ENCODE measurements around the gene ARHGEF17. TPM values are rescaled to one million over a fixed set of nuclear protein-coding genes. Genes with fewer than 3 reads are reported as not detected.

The ARHGEF17 gene
- total RNA-seq, 1 donor from 2014 or later: 46.5 TPM

DNA sequence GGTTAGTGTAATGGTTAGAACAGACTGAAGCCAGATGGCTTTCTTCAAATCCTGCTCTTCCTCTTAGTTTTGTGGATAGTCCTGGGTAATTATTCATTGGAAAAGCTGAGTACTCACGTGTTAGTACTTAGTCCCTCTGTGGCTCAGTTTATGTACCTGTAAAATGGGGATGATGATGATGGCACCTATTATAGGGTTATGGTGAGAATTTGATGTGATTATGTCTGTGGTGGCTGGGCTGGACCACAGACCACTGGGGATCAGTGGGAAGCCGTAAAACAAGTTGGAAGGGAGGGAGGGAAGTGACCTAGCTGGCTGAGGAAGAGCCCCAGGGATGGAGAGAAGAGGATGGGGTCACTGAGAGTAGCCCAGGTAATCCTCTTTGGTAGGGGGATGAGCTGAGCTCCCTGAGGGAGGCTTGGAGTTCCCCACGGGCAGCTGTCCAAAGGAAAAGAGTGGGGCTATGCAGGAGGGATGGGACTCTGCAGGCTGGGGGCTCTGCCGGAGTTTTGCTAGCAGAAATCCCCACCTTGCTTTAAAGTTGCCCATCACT lies 19.8 kb downstream of the ARHGEF17 start:
- no peak for DNase-seq (ENCODE audit: low spot score)

DNA sequence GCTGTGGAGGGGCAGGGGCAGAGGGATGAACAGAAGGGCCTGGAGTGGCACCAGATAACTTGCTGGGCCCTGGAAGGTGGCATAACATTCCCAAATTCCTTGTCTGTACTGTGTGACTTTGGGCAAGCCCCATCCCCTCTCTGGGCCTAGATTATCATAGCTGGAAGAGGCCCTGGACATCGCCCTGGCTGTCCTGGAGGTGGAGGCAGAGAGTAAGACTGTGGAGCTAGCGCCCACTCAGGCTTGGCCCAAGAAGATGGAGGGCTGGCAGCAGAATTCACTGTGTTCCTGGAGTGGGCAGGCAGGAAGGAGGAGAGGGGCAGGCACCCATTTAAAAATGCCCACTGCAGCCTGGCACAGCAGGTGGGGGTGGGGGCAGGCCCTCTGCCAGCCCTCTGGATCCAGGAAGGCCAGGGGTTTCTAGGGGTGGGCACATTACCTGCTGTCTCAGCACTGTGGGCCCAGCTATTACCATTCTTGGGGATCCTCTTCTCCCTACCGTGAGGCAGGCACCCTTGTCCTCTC lies 22.6 kb downstream of the ARHGEF17 start:
- no peak for DNase-seq (ENCODE audit: low spot score)

DNA sequence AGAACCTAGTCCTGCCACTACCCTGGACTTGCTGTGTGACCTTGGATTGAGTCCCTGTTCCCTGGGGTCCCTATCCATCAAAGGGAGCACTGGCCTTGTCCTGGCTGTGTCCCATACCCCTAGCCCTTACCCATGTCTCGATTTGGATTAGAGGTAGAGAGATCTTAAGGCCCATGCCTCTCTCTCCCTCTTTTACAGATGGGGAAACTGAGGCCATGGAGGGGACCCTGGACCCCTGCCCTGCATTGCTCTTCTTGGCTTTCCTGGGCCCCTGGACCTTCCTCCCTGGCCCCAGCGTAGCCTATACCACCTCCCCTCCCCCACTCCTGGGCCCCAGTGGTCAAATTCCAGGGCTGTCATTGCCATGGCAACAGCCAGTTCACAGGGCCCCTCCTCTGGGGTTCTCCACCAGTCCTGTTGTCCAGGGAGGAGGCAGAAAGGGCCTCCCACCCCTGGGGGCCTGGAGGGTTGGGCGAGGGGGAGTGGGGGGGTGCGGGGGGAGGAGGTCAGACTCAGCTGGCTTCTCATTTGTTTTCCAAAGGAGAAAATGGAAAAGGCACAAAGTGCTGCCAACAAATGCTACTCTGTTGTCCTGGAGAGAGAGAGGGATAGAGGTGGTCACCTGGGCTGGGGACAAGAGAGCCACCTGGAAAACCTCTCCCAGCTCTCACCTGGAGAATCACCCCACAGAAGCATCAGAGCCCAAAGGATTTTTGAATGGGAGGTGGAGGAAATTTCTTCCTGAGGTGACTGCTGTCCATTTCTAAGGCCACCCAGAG lies 23.3 kb downstream of the ARHGEF17 start:
- peak; percentile 80 for DNase-seq (ENCODE audit: low spot score)

DNA sequence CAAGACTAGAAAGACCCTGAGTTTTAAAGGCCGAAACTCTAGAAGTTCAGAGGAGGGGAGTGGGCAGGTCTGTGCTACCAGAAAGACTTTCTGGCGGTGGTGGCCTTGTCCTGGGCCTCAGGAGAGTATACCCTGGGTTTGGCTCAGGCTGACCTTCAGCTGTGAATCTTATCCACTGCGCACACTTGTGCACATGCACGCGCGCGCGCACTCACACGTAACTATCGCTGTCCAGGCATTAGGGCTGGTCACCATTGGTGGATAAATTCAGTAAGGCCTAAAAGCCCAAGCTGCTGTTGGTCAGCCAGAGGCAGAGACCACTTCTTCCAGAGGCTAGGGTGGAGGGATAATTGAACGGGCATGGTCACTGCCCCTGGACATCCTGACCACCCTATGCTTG lies 25.1 kb downstream of the ARHGEF17 start:
- no peak for DNase-seq (ENCODE audit: low spot score)

DNA sequence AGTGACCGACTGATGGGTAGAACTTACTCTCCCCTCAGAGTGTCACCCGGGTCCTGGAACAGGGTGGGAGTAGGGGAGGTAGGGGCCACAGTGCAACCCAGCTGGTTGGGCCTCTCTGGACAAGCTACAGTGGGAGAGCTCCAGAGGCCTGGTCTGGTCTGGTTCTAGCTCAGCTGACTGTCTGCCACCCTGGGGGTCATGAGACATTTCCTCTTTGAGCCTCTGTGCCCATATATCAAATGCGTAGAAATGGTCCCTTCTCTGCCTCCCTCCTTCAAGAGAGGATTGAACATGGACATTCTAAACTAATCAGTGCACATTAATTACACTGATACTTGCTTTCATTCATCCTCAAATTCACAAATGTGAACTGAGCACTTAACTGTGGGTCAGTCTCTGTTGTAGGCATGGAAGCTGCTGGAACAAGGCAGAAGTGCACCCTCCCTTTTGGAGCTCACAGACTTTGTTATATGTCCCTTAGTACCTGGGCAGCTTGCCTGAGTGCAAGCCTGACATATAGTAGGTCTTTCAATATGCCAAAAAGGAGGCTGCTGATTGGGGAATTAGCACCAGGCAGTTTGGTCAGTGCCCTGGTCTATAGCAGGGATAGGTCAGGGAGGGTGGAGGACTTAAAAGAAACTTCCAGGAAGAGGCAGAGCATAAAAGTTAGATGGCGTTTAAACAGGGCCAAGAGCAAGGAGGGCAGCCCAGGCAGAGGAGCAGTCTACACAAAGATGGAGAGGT lies 25.7 kb downstream of the ARHGEF17 start:
- no peak for DNase-seq (ENCODE audit: low spot score)

DNA sequence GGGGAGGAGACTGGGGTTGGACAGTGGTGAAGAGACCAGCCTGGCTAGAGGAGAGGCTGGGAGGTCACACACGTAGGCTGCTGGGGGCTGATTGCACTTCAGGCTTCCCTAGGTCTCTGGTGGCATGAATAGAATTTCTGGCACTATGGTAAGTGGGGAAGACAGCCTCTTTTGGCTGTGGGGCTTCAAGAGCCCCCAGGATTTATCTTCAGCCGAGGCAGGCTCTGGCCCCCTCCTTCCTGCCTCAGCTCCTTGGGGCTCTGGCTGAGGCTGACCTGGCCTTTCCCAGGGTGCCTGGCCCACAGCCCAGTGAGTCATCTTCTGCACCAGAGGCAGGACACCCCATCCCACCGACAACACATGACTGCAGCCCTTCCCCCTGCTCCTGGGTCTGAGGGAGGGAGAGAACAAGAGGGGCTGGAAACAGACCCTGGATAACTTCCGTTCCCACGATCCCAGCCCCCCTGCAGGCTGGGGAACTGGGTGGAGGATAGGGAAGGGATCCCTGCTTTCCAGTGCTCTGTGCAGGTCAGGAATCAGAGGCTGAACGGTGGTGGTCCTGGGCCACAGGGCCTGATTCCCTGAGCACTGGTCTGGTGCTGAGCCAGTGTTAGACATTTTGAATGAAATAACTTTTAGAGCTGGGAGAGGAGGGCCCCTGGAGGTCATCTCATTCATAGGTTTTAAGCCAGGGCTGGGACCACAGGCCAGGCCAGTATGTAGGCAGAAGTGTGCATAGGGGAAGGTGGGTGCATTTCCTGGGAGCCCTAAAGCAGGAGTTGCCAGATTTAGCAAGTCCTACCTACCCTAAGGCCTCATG lies 26.5 kb downstream of the ARHGEF17 start:
- DNase-seq (ENCODE audit: low spot score): peak; percentile 85

DNA sequence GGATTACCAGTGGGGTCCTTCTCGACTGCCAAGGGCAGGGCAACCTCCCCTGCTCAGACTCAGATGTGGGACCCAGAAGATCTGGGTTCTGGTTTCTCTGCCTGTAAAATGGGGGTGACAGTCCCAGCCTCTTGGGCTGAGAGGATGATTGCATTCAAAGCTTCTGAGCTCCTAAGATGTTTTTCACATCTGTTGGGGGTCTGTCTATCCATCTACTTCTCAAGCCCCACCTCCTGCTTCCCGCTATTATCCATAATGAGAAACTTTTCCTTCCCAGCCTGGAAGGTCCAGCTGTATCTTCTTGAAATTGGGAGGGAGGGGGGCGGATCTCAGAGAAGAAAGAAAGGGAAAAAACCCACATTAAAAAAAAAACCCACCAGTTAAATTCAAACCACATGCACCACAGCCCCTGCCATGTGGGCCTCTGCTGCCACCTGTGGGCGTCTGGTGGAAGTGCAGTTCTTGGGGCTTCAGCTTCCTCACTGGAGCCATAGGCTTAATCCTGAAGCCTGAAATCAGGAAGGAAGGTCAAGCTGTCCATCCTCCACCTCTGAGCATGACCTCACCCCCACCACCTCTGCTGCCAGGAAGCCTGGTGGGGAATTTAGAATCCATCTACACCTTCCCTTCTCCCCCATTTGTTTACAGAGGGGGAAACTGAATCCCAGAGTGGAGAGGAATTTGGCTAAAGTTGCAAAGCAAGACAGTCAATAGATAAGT lies 27.3 kb downstream of the ARHGEF17 start:
- DNase-seq (ENCODE audit: low spot score): peak; percentile 92

DNA sequence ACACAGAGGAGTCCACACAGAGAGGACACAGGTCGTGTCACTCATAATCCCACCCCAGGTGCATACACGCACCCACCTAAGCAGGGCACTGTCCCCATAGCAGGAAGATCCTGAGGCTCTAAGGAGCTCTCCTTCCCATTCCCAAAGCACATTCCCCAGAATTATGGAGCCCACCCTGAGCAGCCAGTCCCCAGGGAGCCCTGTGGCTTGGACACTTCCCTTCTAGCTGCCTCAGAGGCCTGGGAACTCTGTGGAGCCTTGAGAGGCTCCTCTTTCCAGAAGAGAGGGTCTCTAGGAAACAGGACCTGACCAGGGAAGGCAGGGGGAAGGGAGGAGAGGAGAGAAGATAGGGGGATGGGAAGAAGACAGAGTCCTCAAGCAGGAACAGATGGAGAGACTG lies 29.8 kb downstream of the ARHGEF17 start:
- DNase-seq (ENCODE audit: low spot score): no peak

DNA sequence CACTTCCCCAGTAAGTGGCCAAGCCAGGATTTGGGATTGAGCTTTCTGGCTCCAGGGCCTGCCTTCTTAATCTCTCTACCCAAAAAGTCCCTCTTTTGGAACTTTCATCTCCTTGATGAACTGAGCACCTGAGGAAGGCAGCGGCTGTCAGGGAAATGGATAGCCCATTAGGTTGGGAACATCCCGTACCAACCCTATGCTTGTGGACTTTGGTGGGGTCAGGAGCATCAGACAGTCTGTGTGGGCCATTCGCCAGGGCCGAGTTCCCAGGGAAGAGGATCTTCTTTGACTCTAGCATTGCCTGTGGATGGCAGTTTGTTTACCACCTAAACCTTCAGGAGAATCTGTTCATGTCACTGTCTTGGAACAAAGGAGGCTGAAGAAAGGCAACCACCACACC lies 30.2 kb downstream of the ARHGEF17 start:
- no peak for DNase-seq (ENCODE audit: low spot score)

DNA sequence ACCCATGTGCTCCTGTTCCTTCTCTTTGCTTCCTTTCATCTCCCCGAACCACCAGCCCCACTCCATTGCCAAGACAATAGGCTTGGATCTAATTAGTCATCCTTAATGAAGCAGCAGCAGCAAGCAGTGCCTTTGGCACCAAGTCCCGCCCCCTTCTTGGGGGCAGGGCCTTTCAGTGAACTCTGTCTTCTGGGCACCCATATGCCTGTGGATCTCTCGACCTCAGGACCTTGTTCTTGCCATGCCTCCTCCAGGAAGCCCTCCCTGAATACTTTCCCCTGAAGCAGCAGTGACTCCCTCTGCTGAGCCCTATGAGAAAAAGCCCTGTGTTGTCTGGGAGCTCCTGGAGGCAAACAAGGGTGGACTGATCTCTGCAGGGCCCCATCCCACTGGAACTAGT lies 32.1 kb downstream of the ARHGEF17 start:
- DNase-seq (ENCODE audit: low spot score): no peak

DNA sequence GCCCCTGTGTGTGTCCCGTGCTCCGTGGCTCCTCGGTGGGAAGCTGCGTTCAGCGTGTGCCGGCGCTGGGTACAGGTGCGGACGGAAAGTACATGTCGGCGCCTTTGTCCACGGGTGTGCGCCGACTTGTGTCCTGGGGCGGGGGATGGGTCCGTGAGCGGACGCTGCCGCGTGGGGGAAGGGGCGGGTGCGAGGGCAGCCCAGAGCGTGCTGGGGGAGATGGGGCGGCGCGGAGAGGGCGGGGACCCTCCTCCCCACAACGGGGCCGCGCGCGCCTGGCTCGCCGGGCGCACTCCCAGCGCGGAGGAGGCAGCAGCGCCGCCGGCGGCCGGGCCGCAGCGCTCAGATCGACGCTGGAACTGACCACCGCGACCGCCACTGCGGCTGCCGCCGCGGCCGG lies 34.6 kb downstream of the ARHGEF17 start:
- no peak for DNase-seq (ENCODE audit: low spot score)

DNA sequence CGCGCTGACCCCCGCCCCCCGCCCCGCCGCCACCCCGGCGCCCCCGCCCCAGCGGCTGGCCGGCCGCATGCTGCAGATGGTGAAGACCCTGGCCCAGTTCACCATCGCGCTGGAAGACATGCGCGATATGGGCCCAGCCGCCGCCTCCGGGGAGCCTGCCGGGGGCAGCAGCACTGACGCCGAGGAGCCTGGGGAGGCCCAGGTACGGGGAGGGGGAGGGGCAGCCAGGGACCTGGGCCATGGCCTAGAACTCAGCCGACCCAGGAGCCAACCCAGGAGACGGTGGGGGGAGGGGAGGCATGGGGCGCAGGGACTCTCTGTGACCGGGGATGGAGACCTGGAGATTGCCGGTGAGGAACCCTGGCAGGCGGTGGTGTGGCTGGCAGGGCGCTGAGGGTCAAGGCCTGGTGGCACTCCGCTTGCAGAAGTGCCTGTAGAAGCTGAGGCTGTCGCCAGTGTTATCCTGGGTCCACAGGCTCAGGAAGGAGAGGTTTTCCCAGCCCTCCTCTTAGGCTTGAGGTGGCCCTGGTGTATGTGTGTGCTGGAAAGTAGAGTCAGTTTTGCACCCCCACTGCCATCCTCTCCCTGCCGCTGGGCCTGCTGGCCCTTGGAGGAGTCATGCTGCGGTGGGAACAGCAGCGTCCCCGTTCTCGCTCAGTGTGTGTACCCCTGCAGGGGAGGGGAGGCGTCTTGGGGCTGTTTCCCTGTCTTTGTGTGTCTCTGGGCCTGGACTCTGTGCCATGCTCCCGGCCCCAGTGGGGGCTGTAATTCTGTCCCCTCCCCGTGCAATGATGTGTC lies 35.2 kb downstream of the ARHGEF17 start:
- no peak for DNase-seq (ENCODE audit: low spot score)

DNA sequence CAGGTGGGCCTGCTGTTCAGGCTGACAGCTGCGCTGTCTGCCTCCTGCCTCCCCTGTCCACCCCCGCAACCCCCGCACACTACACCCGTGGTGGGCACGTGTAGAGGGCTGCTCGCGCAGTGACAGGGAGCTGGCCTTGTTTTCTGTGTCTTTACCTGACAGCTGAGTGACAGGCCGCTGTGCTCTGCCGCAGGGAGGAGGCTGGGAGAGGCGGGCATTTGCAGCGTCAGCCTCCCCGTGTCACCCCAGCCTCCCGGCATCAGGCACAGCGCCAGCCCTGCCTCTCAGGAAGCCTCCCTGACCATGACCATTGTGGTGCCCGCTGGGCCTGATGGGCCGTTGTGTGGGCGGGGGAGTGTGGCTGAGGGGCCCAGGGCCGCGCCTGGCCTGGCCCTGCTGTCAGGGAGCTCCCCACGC lies 36.1 kb downstream of the ARHGEF17 start:
- DNase-seq (ENCODE audit: low spot score): no peak

DNA sequence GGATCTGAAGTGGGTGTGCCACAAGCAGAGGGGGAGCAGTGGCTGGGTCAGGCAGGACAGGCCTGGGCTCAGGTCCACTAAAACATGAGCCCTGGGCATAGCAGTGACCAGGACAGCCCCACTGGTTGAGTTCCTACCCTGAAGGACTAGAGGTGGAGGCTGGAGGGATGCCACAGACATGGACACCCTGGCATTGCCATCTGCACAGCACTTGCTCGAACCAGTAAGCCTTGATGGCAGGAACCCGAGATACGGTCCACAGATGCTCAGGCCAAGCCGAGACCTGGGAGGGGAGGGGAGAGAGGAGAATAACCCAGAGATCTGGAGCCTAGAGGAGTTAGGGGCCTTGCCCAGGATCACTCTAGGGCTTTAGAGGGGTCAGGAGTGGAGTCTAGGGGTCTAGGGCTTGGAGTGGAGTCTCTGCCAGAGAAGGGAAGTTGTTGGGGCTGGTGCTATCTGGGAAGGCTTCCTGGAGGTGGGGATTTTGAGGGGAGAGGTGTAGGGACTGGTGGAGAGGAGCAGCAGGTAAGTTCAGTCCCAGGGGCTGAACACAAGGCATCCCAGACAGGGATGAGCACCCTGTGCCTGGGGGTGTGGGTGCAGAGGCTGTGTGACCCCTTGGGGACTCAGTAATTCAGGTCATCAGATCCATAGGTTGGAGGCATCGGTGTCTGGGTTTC lies 37.5 kb downstream of the ARHGEF17 start:
- DNase-seq (ENCODE audit: low spot score): no peak

DNA sequence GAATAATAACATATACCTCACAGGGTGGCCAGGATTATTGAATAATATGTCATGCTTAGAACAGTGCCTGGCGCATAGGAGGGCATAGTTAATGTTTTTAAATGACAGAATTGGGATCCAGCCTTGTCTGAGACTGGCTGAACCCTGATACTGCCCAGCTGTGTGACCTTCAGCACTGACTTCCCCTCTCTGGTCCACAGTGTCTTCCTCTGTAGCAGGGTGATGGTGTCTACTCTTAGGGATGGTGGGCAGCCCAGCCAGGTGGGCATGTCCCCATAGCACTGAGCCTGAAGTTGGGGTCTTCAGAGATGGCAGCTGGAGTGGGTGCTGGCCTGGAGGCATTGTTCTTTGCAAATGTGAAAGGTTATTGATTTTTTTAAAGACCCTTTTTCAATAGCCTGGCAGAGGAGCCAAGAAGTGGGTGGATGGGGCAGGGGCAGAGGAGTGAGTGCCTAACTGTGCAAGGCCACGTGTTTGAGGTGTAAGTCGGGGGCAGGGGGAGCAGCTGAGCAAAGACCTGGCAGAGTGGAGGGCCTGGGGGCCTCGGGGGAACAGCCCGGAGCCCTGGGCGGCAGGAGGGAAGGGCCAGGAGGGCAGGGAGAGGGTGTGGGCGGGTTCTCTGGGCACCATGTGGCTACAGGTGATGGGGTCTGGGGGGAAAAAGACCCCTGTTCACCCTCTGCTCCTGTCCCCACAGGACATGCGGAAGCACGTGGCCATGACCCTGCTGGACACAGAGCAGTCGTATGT lies 38.3 kb downstream of the ARHGEF17 start:
- DNase-seq (ENCODE audit: low spot score): no peak

DNA sequence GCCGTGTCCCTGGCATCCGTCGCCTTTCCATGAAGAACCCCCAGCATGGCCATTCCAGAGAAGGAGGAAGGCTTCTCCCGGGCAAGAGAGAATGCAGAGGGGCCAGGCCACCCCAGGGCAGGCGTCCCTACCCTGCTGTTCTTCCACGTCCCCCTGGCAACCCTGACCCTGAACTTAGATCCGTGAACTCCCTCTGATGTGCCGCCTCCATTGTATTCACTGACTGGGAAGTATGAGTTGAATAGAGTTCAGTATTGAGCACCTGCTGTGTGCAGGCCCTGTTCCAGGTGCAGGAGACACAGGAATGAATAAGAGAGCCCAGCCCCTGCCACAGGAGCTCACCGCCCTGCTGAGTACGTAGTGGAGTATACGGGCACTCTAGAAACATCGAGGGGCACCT lies 39.0 kb downstream of the ARHGEF17 start:
- no peak for DNase-seq (ENCODE audit: low spot score)

DNA sequence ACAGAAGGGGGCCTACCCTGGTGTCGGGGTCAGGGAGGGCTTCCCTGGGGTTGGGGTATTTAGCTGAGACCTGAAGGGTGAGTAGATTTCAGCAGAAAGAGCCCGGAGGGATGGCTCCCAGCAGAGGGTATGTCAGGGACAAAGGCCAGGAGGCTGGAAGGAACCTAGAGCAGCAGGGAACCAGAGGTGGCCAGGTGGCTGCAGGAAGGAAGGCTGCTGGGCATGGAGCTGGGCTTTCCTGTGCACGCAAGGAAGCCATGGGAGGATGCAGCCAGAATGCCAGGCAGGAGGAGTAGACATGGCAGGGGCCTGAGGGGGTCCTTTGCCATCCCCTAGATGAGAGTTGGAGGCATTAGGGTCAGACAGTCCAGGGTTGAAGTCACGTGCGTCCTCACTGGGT lies 40.8 kb downstream of the ARHGEF17 start:
- no peak for DNase-seq (ENCODE audit: low spot score)

DNA sequence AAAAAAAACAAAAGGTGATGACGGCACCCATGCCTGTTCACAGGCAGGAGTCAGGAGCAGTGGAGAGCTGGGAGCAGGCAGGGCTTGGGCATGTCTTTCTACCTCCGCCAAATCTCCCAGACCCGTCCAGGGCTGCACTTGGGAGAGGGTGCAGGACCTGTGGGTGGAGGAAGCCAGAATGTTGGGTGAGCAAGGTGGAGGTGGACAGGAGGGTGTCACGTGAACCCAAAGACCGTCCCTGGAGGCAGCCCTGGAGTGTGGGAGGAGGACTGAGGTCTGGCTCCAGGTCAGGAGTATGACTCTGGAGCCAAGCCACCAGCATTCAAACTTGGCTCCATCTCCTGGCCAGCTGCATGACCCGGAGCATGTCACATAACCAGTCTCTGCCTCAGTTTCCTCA lies 41.6 kb downstream of the ARHGEF17 start:
- DNase-seq (ENCODE audit: low spot score): no peak

Measured in umbilical cord (tissue), 2 donors.